ENCODE data around the gene CHRND. TPM values are rescaled to one million over a fixed set of nuclear protein-coding genes. Genes with fewer than 3 reads are reported as not detected.

Gene CHRND
- total RNA-seq, 1 experiment from 2014 or later = not detected

GRCh38 chr2:232535761-232536530 is 10.0 kb downstream of the CHRND start (continued):
- TF ChIP-seq ATF1 (CRISPR knock-in tag; IDR thresholded peaks at IDR 0.05) (no peak), AFF4 (CRISPR knock-in tag; IDR thresholded peaks at IDR 0.05; ENCODE audit: borderline replicate concordance) (no peak)

GRCh38 chr2:232537079-232537478 is 11.1 kb downstream of the CHRND start:
- Mint-ChIP-seq H3K4me1 (peaks cover 25% of the 10 kb centered on the region), H3K4me3 (no peak overlapping the region), H3K27ac (no peak overlapping the region), H3K36me3 (peaks cover 4% of the 10 kb centered on the region; the same call in 1 of the 2 replicates), H3K27me3 (ENCODE audit: low read depth) (peaks cover 15% of the 10 kb centered on the region), H3K9me3 (peaks cover 11% of the 10 kb centered on the region)
- DNase-seq (ENCODE audit: low spot score) (peak; percentile 73), ATAC-seq (peak; percentile 75)
- ChIA-PET POLR2A (no interaction called here), CTCF (interaction anchor here (0.6 to 4.1 kb wide), 6 partner anchors 9 to 53 kb away, joined by 3 to 42 read pairs (median 4); partner anchors contain the start of genes CHRND, EIF4E2, PRSS56 and TIGD1)
- TF ChIP-seq CTCF (IDR thresholded peaks at IDR 0.05) = peak; percentile 67
- TF ChIP-seq TEAD4 (CRISPR knock-in tag; IDR thresholded peaks at IDR 0.05) = no peak

GRCh38 chr2:232537499-232537898 is 11.5 kb downstream of the CHRND start:
- H3K36me3 Mint-ChIP-seq = peaks cover 4% of the 10 kb centered on the region; the same call in 1 of the 2 replicates
- ATAC-seq = no peak
- H3K4me1 Mint-ChIP-seq = peaks cover 25% of the 10 kb centered on the region
- no peak overlapping the region for H3K27ac Mint-ChIP-seq
- peaks cover 15% of the 10 kb centered on the region for H3K27me3 Mint-ChIP-seq (ENCODE audit: low read depth)
- peaks cover 11% of the 10 kb centered on the region for H3K9me3 Mint-ChIP-seq
- ChIA-PET POLR2A (no interaction called here), CTCF (interaction anchor here (0.6 to 4.1 kb wide), 6 partner anchors 8 to 53 kb away, joined by 3 to 42 read pairs (median 4); partner anchors contain the start of genes CHRND, EIF4E2, PRSS56 and TIGD1)
- no peak for TF ChIP-seq GRHL2 (CRISPR knock-in tag; IDR thresholded peaks at IDR 0.05; ENCODE audit: insufficient replicate concordance, severe bottlenecking)
- no peak overlapping the region for H3K4me3 Mint-ChIP-seq
- no peak for DNase-seq (ENCODE audit: low spot score)

GRCh38 chr2:232538671-232539070 is 12.7 kb downstream of the CHRND start:
- peaks cover 11% of the 10 kb centered on the region for H3K9me3 Mint-ChIP-seq
- ATAC-seq (no peak), DNase-seq (ENCODE audit: low spot score) (no peak)
- no peak for TF ChIP-seq E2F5 (CRISPR knock-in tag; IDR thresholded peaks at IDR 0.05)
- TF ChIP-seq PRRX2 (CRISPR knock-in tag; IDR thresholded peaks at IDR 0.05) = no peak
- TF ChIP-seq ETV6 (CRISPR knock-in tag; IDR thresholded peaks at IDR 0.05) = peak; percentile 80
- TF ChIP-seq ARID4B (CRISPR knock-in tag; IDR thresholded peaks at IDR 0.05; ENCODE audit: borderline replicate concordance) = no peak
- peaks cover 15% of the 10 kb centered on the region for H3K27me3 Mint-ChIP-seq (ENCODE audit: low read depth)
- ChIA-PET CTCF (interaction anchor here (0.6 to 4.1 kb wide), 11 partner anchors 12 to 212 kb away, joined by 3 to 42 read pairs (median 3); partner anchors contain the start of genes CHRND, EIF4E2, PRSS56 and TIGD1), POLR2A (interaction anchor here (0.6 to 0.8 kb wide), 2 partner anchors 12 to 80 kb away, joined by 4 read pairs; partner anchors contain the start of gene CHRND)
- no peak overlapping the region for H3K4me3 Mint-ChIP-seq
- H3K4me1 Mint-ChIP-seq = peaks cover 25% of the 10 kb centered on the region
- peaks cover 4% of the 10 kb centered on the region; the same call in 1 of the 2 replicates for H3K36me3 Mint-ChIP-seq
- no peak overlapping the region for H3K27ac Mint-ChIP-seq
